H1 (cell line): ENCODE results near the gene PPP1R27. TPM values are rescaled to one million over a fixed set of nuclear protein-coding genes. Genes with fewer than 3 reads are reported as not detected.

Experiments
- CTCF ChIA-PET: fragments of 300-600 bp; sonication (Branson Sonifier 250); formaldehyde crosslinking; loops from one replicate; lab custom pipeline; 2021; ENCODE audit not compliant: partially characterized antibody; lab: Charles Lee
- POLR2A ChIA-PET: fragments of 300-600 bp; sonication (Branson Sonifier 250); formaldehyde crosslinking; loops from one replicate; lab custom pipeline; 2021; ENCODE audit warnings: inconsistent platforms; ENCODE audit not compliant: partially characterized antibody; lab: Charles Lee
- DNase-seq, 2 experiments: peaks; one replicate each; pipeline versions ENCODE4 v3.0.0 to v3.0.0-alpha.2; 2010 to 2022; ENCODE audit warnings: low spot score in 2 of 2, low read depth in 1 of 2, mixed read lengths in 1 of 2
- FAIRE-seq: peaks from 2 replicates; lab custom pipeline; 2011; peaks lifted over from hg19 to GRCh38; lab: Jason Lieb, UNC
- H2AFZ ChIP-seq: 2 replicates; pipeline ENCODE4 v1.8.1; 2012; ENCODE audit warnings: low read length, inconsistent platforms
- H2AK5ac ChIP-seq: 2 replicates; pipeline ENCODE4 v1.6.1; 2013; ENCODE audit warnings: low read depth, low read length
- H2BK120ac ChIP-seq: replicated peaks from 2 replicates; pipeline ENCODE3; 2013; ENCODE audit warnings: low read depth, low read length, inconsistent platforms
- H2BK12ac ChIP-seq: 2 replicates; pipeline ENCODE4 v1.6.1; 2013; ENCODE audit warnings: low read depth, low read length
- H2BK15ac ChIP-seq: 2 replicates; pipeline ENCODE4 v1.6.1; 2013; ENCODE audit warnings: low read length
- H2BK20ac ChIP-seq: 2 replicates; pipeline ENCODE4 v1.6.1; 2013; ENCODE audit warnings: low read length
- H2BK5ac ChIP-seq: 2 replicates; pipeline ENCODE4 v1.6.1; 2013; ENCODE audit warnings: low read depth, low read length
- H3K14ac ChIP-seq: 2 replicates; pipeline ENCODE4 v1.6.1; 2013; ENCODE audit warnings: inconsistent platforms; ENCODE audit not compliant: insufficient read length
- H3K18ac ChIP-seq: 2 replicates; pipeline ENCODE4 v1.6.1; 2013; ENCODE audit warnings: low read length; ENCODE audit errors: extremely low read depth
- H3K23ac ChIP-seq: 2 replicates; pipeline ENCODE4 v1.6.1; 2013; ENCODE audit warnings: inconsistent platforms; ENCODE audit not compliant: insufficient read length
- H3K23me2 ChIP-seq: 2 replicates; pipeline ENCODE4 v1.6.1; 2013; ENCODE audit warnings: low read depth, low read length
- H3K27ac ChIP-seq: 2 replicates; pipeline ENCODE4 v1.6.1; 2011; ENCODE audit warnings: low read depth, low read length, inconsistent platforms
- H3K27me3 ChIP-seq, 4 experiments: replicated peaks in 1 of 4; 1 replicate in 1 of 4; 2 replicates in 3 of 4; pipeline versions ENCODE4 v1.6.1 to v1.8.1; 2011 to 2013; ENCODE audit warnings: low read length in 3 of 4, mild to moderate bottlenecking in 3 of 4, inconsistent platforms in 2 of 4, mixed read lengths in 2 of 4, moderate library complexity in 1 of 4; ENCODE audit not compliant: control insufficient read depth in 3 of 4, insufficient read depth in 3 of 4; ENCODE audit errors: extremely low read depth in 1 of 4
- H3K36me3 ChIP-seq, 4 experiments: 2 replicates each; pipeline versions ENCODE4 v1.6.1 to v1.8.1; 2011 to 2013; ENCODE audit warnings: mild to moderate bottlenecking in 4 of 4, low read length in 3 of 4, moderate library complexity in 2 of 4, control low read depth in 1 of 4, inconsistent platforms in 1 of 4; ENCODE audit not compliant: insufficient read depth in 4 of 4, control insufficient read depth in 2 of 4
- H3K4ac ChIP-seq: replicated peaks from 2 replicates; pipeline ENCODE3; 2013; ENCODE audit warnings: low read length, low read depth, mixed read lengths, inconsistent platforms; ENCODE audit not compliant: insufficient read length
- H3K4me1 ChIP-seq, 4 experiments: replicated peaks in 1 of 4; 1 replicate in 1 of 4; 2 replicates in 3 of 4; pipeline versions ENCODE4 v1.6.1 to v1.8.1; 2011 to 2013; ENCODE audit warnings: low read length in 3 of 4, inconsistent platforms in 2 of 4, mixed read lengths in 1 of 4; ENCODE audit not compliant: insufficient read depth in 4 of 4, control insufficient read depth in 3 of 4
- H3K4me2 ChIP-seq, 2 experiments: 2 replicates each; pipeline versions ENCODE4 v1.6.1 to v1.8.1; 2011 to 2013; ENCODE audit warnings: low read depth in 2 of 2, low read length in 2 of 2, control low read depth in 1 of 2, inconsistent platforms in 1 of 2, mild to moderate bottlenecking in 1 of 2; ENCODE audit not compliant: insufficient read depth in 1 of 2
- H3K4me3 ChIP-seq, 4 experiments: fragments of 200-600, 300-600 bp in 1 of 4; sonication (generic), shearing (Covaris generic), sonication (Bioruptor Twin) in 1 of 4; 2 replicates each; pipeline versions ENCODE4 v1.5.1 to v1.8.1; 2011 to 2016; ENCODE audit warnings: low read length in 4 of 4, low read depth in 3 of 4, control low read depth in 2 of 4, inconsistent platforms in 2 of 4, mild to moderate bottlenecking in 2 of 4, mixed read lengths in 1 of 4, moderate library complexity in 1 of 4; ENCODE audit not compliant: insufficient read depth in 2 of 4; ENCODE audit errors: extremely low read depth in 1 of 4
- H3K56ac ChIP-seq: replicated peaks from 2 replicates; pipeline ENCODE3; 2013; ENCODE audit warnings: low read depth, mild to moderate bottlenecking, mixed read lengths, low read length, inconsistent platforms; ENCODE audit not compliant: insufficient read length
- H3K79me1 ChIP-seq: 2 replicates; pipeline ENCODE4 v1.6.1; 2013; ENCODE audit warnings: low read depth, low read length, control low read depth
- H3K79me2 ChIP-seq, 2 experiments: 2 replicates each; pipeline versions ENCODE4 v1.6.1 to v1.8.1; 2012 to 2013; ENCODE audit warnings: low read length in 2 of 2, mild to moderate bottlenecking in 2 of 2, inconsistent platforms in 1 of 2; ENCODE audit not compliant: insufficient read depth in 2 of 2, control insufficient read depth in 1 of 2
- H3K9ac ChIP-seq, 4 experiments: replicated peaks in 1 of 4; 1 replicate in 1 of 4; 2 replicates in 3 of 4; pipeline versions ENCODE4 v1.6.1 to v1.8.1; 2011 to 2013; ENCODE audit warnings: low read depth in 3 of 4, low read length in 3 of 4, control low read depth in 2 of 4, mild to moderate bottlenecking in 2 of 4, moderate library complexity in 2 of 4, inconsistent platforms in 1 of 4; ENCODE audit errors: extremely low read depth in 1 of 4
- H3K9me3 ChIP-seq, 2 experiments: 2 replicates each; pipeline versions ENCODE4 v1.6.1 to v1.8.1; 2012 to 2013; ENCODE audit warnings: mild to moderate bottlenecking in 2 of 2, moderate library complexity in 2 of 2, control low read depth in 1 of 2, inconsistent platforms in 1 of 2, low read depth in 1 of 2, low read length in 1 of 2, mixed read lengths in 1 of 2; ENCODE audit not compliant: insufficient read depth in 2 of 2
- H4K20me1 ChIP-seq, 2 experiments: replicated peaks in 1 of 2; 2 replicates each; pipeline versions ENCODE3 to v1.8.1; 2011 to 2013; ENCODE audit warnings: inconsistent platforms in 2 of 2, low read length in 2 of 2, mild to moderate bottlenecking in 1 of 2; ENCODE audit not compliant: insufficient read depth in 2 of 2, control insufficient read depth in 1 of 2
- H4K5ac ChIP-seq: 2 replicates; pipeline ENCODE4 v1.6.1; 2013; ENCODE audit warnings: low read length, low read depth, mixed read lengths, inconsistent platforms; ENCODE audit not compliant: insufficient read length
- H4K8ac ChIP-seq: 2 replicates; pipeline ENCODE4 v1.8.0; 2013; ENCODE audit warnings: mild to moderate bottlenecking, moderate library complexity, low read length, inconsistent platforms; ENCODE audit not compliant: insufficient read depth; ENCODE audit errors: extremely low read depth
- H4K91ac ChIP-seq: replicated peaks from 2 replicates; pipeline ENCODE3; 2013; ENCODE audit warnings: low read length, mixed read lengths, inconsistent platforms; ENCODE audit not compliant: insufficient read length
- GABPA ChIP-seq: IDR thresholded peaks from 2 replicates; pipeline ENCODE4 v1.6.1; 2011; ENCODE audit warnings: mild to moderate bottlenecking, low read length, moderate library complexity, borderline replicate concordance; ENCODE audit not compliant: insufficient read depth
- RAD21 ChIP-seq, 2 experiments: IDR thresholded peaks in 1 of 2; conservative IDR thresholded peaks in 1 of 2; 2 replicates each; pipeline ENCODE4 v1.6.1; 2011; ENCODE audit warnings: low read depth in 2 of 2, low read length in 2 of 2, improper control_type of control experiment in 1 of 2, inconsistent platforms in 1 of 2, mild to moderate bottlenecking in 1 of 2, moderate library complexity in 1 of 2
- SRF ChIP-seq: IDR thresholded peaks from 2 replicates; pipeline ENCODE4 v1.6.1; 2011; ENCODE audit warnings: mild to moderate bottlenecking, low read depth, low read length, moderate library complexity
- WGBS, 2 experiments: shearing (Covaris generic) in 1 of 2; methylation state at CpG; one replicate each; pipeline versions ENCODE4 v1.1.6 to v1.1.7; 2013 to 2015; ENCODE audit warnings: low lambda C conversion rate in 2 of 2, mixed read lengths in 2 of 2, inconsistent platforms in 1 of 2, low coverage in 1 of 2, missing lambda C conversion rate in 1 of 2; ENCODE audit not compliant: insufficient replicate concordance in 2 of 2, insufficient coverage in 1 of 2, insufficient read length in 1 of 2; ENCODE audit errors: extremely low coverage in 1 of 2, missing lambda C conversion rate in 1 of 2; 5-methylcytosine and 5-hydroxymethylcytosine counted together
- polyA plus RNA-seq, 7 experiments: library from polyadenylated mRNA; depleted of rRNA in 3 of 7; stranded (reverse) in 5 of 7; unstranded in 2 of 7; fragments of >200 nt in 5 of 7; fragments of 200-250 nt in 2 of 7; gene quantifications; 1 replicate in 5 of 7; 2 replicates in 1 of 7; 4 replicates in 1 of 7; pipeline versions ENCODE4 v1.2.1 to v1.2.3, GENCODE V29; 2011 to 2013; ENCODE audit warnings: missing spikeins in 2 of 7, mixed read lengths in 2 of 7
- total RNA-seq: library from RNA; stranded (reverse); fragmentation: NEBNext Ultra II Directional; extraction: Animal tissue kit (Norgen Biotek cat#: 25700); gene quantifications from 2 replicates; pipeline ENCODE4 v1.2.1, GENCODE V29; 2021
- TF ChIP-seq, protein P1 (sequence below), 3 experiments: IDR thresholded peaks; 1 replicate in 2 of 3; 2 replicates in 1 of 3; pipeline versions ENCODE4 v1.5.1 to v1.6.1; 2011; ENCODE audit warnings: low read length in 3 of 3, mild to moderate bottlenecking in 3 of 3, inconsistent platforms in 2 of 3, low read depth in 1 of 3, moderate library complexity in 1 of 3; ENCODE audit not compliant: insufficient read depth in 1 of 3; ENCODE audit errors: control extremely low read depth in 1 of 3

PPP1R27 gene
- total and polyA plus RNA-seq, 2 of the 8 experiments (the other 6 are each of a cell fraction or from before 2014, with no cell fraction given), result 0.27 TPM; not detected in 1

GRCh38 chr17:81821603-81822311 lies 13.1 kb downstream of the PPP1R27 start:
- H3K27ac ChIP-seq, result no peak overlapping the region
- POLR2A ChIA-PET, result interaction anchor here (0.7 to 1.9 kb wide), 10 partner anchors 12 to 99 kb away, joined by 3 to 11 read pairs (median 4); partner anchors contain the start of genes ARHGDIA and MCRIP1
- no peak for FAIRE-seq

More at GRCh38 chr17:81821603-81822311, 13.1 kb downstream of the PPP1R27 start:
- Histone ChIP-seq H3K4me1 (peaks cover 0 to 16% (median 9%) of the 10 kb centered on the region in 4 experiments; a peak in 6 of 7 replicates), H3K4me3 (no peak overlapping the region), H4K8ac (no peak overlapping the region), H3K23ac (no peak overlapping the region), H2BK20ac (no peak overlapping the region), H3K18ac (no peak overlapping the region), H4K20me1 (peaks cover 4 to 10% of the 10 kb centered on the region in 2 experiments), H3K4me2 (no peak overlapping the region), H3K27me3 (no peaks in the 10 kb centered on the region), H3K4ac (no peak overlapping the region), H3K36me3 (no peaks in the 10 kb centered on the region), H2AFZ (no peak overlapping the region), H2AK5ac (no peak overlapping the region), H3K79me2 (peaks cover 0 to 3% of the 10 kb centered on the region in 2 experiments; a peak in 1 of 4 replicates), H3K56ac (no peak overlapping the region), H2BK12ac (no peak overlapping the region), H3K9me3 (no peaks in the 10 kb centered on the region), H2BK5ac (no peak overlapping the region)
- CTCF ChIA-PET, result interaction anchor here (0.6 to 2.5 kb wide), 15 partner anchors 9 to 557 kb away, joined by 3 to 19 read pairs (median 5); partner anchors contain the start of gene PPP1R27
- no peak for TF ChIP-seq SRF
- TF ChIP-seq, protein P1, sequence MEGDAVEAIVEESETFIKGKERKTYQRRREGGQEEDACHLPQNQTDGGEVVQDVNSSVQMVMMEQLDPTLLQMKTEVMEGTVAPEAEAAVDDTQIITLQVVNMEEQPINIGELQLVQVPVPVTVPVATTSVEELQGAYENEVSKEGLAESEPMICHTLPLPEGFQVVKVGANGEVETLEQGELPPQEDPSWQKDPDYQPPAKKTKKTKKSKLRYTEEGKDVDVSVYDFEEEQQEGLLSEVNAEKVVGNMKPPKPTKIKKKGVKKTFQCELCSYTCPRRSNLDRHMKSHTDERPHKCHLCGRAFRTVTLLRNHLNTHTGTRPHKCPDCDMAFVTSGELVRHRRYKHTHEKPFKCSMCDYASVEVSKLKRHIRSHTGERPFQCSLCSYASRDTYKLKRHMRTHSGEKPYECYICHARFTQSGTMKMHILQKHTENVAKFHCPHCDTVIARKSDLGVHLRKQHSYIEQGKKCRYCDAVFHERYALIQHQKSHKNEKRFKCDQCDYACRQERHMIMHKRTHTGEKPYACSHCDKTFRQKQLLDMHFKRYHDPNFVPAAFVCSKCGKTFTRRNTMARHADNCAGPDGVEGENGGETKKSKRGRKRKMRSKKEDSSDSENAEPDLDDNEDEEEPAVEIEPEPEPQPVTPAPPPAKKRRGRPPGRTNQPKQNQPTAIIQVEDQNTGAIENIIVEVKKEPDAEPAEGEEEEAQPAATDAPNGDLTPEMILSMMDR (IDR thresholded peaks at IDR 0.05; ENCODE audit: control extremely low read depth in 1 of 3, insufficient read depth in 1 of 3, low read depth in 1 of 3, low read length in 3 of 3), result peak; percentile 45 to 50 (median 48)
- 0 out of 2 replicates have a peak, but pooled peaks have one; percentile 62 for TF ChIP-seq GABPA
- peak in 1 of 2 experiments; percentile 42; a peak in 2 of 4 replicates for TF ChIP-seq RAD21 (IDR thresholded peaks at IDR 0.05 in 1 of 2, conservative IDR thresholded peaks at IDR 0.05 in 1 of 2; ENCODE audit: low read depth in 2 of 2, low read length in 2 of 2)
- TF ChIP-seq, all 59 proteins: peak for 3
- Histone ChIP-seq H3K79me1 (peaks cover 2% of the 10 kb centered on the region; the same call in 1 of the 2 replicates), H4K91ac (no peak overlapping the region), H3K14ac (no peak overlapping the region), H4K5ac (no peak overlapping the region), H3K23me2 (no peaks in the 10 kb centered on the region), H2BK15ac (no peak overlapping the region), H2BK120ac (no peak overlapping the region), H3K9ac (no peak overlapping the region)
- DNase-seq, result peak in 1 of 2 experiments; percentile 80
- WGBS, 2 experiments, result 86% methylated on average over 19 of the region's 20 CpGs; no CpG with 5 or more reads in 1 of the 2 experiments
